ENCODE results near the gene AARSD1.
"Not testable (repeated sequence)": the region's sequence is repeated elsewhere in the genome, so short reads cannot be mapped to it uniquely, and the experiment has no call there.

Gene AARSD1
- 0.11 to 1.0 (median 0.36) reads per million in 18 experiments for total RNA-seq

DNA sequence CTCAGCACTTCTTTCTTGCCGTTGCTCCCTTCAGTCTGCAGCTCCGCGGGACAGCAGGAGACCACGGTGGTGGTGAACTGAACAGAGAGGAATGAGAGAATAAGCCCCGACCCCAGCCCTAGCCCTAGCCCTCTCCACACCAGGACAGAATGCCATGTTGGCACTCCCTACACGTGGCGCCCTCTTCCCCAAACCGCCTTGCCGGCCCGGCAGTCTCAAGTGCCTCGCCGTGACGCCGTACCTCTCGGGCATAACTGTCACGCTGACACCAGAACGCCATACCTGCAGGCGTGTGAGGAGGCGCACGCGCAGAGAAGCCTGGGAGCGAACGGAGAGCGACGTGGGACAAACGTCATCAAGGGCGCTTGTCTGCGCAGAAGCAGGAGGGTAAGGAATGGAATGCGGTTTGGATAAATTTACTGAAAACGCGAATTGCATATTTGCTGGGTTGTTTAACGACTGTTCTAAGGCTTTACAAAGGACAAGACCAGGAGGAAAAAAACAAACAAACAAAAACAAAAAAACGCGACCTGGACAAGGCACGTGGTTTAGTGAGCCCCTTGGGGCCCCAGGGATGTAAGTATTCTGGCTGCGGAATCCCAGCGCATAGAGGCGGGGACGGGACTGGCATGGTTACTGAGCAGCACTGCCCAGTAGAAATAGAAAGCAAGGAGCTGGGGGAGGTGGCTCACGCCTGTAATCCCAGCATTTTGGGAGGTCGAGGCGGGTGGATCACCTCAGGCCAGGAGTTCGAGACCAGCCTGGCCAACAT is at the start of gene AARSD1:
AARSD1 (minus strand) TSS at position 294 of the 772 bp plus-strand sequence; CDS start at position 280, 14 bp downstream.
- peak; percentile 92 to 94 for DNase-seq

- DNase-seq, result no peak
These were observed 49.0 kb upstream of the AARSD1 start for GRCh38 chr17:43013296-43013695.

DNA sequence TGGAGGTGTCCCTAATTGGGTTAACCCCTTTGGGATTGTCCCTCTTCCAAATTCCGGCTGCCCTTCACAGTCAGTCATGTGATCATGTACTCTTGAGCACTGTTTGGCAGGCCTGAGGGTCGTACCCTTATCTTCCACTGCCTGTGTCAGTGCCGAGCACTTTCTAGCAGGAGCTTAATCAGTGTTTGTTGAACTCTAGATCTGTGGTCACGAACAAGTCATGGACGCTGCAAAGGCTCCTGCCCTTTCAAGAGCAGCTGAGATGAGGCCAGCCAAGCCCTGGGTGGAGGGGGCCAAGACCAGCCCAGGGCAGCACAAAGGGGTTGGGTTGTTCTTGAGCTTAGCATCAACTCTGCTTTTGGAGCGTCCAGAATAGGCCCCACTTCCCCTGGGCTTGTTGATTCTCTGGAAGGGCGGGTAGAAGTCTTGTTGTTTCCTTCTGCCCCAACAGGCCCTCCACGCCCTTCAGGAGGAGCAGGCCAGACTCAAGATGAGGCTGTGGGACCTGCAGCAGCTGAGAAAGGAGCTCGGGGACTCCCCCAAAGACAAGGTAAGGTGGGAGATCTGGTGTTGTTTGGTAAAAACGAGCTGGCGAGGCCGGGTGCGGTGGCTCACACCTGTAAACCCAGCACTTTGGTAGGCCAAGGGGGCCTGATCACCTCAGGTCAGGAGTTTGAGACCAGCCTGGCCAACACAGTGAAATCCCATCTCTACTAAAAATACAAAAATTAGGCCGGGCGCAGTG is 47.6 kb upstream of the AARSD1 start:
- no peak for DNase-seq

DNA sequence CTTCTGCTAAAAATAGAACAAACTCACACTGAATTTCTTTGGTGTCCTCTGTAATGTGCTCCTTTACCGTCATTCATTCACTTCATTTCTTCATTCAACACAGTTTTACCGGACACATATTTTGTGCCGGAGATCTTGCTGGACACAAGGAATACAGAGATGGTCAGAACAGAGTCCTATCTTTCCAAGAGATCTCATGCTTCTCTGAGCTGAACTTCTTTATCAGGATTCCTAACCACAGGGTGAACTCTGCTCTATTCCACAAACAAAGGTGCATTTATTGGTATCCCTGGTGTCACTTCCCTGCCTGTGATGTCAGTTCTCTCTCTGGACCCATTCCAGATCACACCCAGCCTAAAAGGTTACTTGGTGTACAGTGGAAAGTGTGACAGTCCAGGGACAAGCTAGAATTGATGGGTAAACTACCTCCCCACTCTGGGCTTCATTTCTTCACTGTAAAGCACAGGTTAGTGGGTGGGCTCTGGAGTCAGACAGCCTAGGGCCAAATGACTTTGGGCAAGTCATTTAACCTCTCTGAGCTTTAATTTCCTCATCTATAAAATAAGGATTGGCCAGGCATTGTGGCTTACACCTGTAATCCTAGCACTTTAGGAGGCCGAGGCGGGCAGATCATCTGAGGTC is 46.5 kb upstream of the AARSD1 start:
- DNase-seq, result no peak

DNA sequence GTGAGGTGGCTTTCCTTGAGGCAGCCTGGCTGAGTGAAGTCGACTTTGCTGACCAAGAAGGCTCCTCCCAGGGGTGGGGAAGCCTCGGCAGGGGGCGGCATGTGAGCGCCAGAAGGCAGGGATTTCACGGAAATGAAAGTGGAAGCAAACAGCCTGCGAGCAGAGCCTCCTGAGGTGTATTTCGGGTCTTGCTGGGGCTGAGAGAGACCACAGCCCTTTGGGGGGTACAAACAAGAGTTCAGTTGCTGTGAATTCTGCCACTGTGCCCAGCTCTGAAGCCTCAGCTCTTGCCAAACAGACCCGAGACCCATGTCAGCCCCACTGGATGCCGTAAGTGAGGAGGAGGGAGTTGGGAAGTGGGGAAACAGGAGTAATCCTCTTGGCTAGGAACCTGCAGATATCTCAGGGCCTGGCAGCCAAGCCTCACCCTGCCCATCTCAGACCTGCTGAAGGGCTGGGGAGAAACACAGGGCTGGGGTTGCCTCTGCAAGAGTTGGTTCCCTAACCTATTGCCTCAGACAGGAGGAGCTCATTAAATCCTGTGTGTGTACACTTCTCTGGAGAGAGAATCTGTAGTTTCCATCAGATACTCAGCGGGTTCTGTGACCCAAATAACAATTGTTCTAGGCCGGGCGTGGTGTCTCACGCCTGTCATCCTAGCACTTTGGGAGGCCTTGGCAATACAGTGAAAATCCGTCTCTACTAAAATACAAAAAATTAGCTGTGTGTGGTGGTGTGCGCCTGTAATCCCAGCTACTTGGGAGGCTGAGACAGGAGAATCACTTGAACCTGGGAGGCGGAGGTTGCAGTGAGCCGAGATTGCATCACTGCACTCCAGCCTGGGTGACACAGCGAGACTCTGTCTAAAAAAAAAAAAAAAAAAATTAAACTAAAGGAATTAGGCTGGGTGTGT is 42.6 kb upstream of the AARSD1 start, which contains the start of gene IFI35:
IFI35 (plus strand) TSS at position 146 of the 913 bp plus-strand sequence; CDS start at position 310, 164 bp downstream.
- DNase-seq, result peak; percentile 77 to 84

DNA sequence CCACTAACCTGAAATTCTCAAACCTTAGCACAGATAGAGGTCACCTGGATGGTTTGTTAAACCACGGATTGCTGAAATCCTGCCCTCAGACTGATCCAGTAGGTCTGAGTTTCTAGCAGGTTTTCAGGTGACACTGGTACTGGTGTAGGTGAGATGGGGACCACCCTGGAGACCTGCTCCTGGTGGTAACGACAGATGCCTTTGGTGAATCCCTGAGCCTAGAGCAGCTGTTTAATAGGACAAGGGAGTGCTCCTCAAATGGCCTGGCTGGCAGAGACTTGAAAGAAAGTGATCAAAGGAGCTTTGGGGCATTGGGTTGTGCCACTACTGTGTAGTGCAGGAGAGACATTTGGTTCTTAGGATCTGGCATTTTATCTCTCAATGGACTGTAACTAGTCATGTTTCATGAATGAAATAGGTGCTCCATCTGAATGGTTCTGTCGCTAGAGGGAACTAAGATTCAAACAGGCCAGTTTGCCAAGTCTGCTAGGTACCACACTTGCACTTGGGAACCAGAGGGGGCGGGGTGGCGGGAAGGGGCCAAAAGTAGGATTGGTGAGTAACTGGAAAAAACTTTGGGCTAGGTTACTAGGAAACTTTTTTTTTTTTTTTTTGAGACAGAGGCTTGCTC is 39.4 kb upstream of the AARSD1 start:
- no peak for DNase-seq

DNA sequence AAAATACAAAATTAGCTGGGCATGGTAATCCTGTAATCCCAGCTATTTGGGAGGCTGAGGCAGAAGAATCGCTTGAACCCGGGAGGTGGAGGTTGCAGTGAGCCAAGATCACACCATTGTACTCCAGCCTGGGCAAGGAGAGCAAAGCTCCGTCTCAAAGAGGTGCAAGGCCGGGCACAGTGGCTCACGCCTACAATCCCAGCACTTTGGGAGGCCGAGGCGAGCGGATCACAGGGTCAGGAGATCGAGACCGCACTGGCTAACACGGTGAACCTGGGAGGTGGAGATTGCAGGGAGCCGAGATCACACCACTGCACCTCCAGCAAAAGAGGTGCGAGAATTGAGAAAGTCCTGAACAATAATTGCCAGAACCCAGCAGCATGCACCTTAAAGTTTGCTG is 36.6 kb upstream of the AARSD1 start:
- not testable (repeated sequence) for DNase-seq

DNA sequence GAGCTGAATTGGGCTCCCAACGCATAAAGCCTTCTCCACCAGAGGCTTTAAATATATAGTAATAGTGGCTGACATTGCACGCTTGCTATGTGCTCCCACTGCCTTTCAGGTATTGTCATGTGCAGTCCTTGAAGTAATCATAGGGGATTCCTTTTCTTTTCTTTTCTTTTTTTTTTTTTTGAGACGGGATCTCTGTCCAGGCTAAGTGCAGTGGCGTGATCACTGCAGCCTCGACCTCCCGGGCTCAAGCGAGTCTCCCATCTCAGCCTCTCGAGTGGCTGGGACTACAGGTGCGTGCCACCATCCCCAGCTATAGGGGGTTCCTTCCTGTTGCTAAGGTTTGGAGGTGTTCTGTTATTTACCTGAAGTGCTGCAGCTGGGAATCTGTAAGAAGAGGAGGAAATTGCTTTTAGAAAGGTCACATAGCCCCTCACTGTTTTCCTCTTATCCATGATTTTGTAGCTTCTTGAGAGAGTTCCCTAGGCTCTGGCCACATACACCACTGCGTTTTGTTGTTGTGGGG is 34.8 kb upstream of the AARSD1 start:
- DNase-seq, result no peak

DNA sequence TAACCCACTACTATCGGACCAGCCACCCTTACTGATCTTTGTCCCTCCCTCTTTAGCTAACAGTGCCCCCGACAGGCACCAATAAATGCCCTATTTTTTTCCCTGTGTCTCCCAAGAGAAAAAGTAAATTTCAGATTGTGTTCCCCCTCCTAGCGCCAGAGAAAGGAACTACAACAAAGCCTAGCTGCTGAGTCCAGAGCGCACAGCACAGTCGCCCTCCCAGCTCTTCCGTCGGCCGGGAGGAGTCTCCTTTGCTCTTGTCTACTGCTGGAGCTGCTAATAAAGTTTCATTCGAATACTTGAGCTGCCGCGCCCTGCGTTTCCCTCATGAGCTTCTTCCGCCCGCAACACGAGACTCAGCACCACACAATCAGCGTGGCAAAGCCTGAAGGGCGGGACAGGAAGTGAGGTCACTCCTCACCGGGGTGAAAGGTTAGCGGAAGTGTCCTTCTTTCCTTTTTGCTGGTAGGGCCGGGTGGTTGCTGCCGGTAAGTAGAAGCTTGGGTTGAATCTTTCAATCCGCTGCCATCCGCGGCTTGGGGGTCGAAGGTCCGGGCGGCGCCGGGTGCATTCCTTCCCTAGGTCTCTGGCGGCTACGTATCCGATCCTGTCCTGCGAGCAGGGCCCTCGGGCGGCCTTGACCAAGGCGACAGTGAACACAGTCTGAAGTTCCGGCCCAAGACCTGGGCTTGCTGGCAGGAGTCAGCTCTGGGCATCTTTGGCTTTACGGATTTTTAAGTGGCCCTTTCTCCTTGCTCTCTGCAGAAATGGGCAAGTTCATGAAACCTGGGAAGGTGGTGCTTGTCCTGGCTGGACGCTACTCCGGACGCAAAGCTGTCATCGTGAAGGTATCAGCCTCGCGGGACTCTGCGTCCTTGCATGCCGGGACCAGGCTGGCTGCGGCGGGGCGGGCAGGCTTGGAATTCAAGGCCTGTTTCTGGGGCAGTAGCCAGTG is 34.0 kb upstream of the AARSD1 start, which contains the start of gene RPL27:
RPL27 (plus strand) TSS at position 436 of the 955 bp plus-strand sequence; CDS start at position 768, 332 bp downstream.
- peak; percentile 100 for DNase-seq

DNA sequence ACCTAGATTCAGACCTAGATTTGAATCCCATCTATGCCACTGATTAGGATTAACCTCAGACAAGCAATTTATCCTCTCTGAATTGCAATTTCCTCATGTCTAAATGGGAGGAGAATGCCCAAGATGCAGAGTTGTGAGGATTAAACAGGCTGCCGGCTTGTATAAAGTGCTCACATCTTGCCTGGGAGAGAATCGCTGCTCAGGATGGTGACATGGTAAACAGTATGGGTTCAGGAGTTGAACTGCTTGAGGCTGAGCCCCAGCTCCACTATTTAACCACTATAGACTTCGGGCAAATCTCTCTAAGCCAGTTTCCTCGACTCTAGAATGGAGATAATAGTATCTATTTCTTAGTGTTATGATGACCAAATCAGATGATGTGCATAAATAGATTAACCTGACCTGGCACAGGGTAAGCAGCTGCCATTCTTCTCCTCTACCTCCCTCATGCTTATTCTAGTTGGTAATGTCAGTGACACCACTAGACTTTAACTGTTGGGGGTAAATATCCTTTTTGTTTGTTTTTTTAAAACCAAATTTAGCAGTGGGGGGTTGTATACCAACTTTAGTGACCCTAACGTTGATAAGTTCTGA is 33.2 kb upstream of the AARSD1 start:
- DNase-seq, result no peak

- DNase-seq, result not testable (repeated sequence)
These were observed 29.7 kb upstream of the AARSD1 start for GRCh38 chr17:42993913-42994312.

DNA sequence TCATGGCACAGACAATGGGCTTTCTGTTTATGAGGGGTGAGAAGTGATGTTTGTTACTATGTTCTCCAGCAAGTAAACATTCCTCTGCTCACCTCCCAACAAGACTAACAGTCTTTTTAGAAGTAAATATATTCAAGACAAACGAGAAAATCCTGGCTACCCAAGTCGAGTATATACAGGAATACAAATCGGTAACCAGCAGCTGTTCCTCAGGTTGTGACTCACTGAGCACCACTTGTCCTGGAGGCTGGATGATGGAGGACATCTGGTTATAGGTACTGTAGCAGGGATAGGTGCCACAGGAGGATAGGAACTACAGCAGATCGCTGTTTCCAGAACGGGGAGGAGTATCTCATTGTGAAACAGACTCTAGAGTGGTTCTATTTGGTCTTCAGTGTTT is 28.6 kb upstream of the AARSD1 start:
- no peak for DNase-seq

DNA sequence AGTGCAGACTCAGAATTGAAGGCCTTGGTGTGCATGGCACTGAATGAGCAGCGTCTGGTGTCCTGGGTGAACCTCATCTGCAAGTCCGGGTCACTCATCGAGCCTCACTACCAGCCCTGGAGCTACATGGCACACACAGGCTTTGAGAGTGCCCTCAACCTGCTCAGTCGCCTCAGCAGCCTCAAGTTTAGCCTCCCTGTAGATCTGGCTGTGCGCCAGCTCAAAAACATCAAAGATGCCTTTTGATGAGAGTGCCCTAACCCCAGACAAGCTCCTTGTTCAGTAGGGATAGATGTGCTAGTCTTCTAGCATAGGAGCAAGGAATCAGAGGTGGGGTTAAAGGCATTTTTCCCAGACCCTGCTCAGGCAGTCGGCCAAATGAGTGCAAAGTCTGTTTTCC is 27.2 kb upstream of the AARSD1 start:
- DNase-seq, result no peak

DNA sequence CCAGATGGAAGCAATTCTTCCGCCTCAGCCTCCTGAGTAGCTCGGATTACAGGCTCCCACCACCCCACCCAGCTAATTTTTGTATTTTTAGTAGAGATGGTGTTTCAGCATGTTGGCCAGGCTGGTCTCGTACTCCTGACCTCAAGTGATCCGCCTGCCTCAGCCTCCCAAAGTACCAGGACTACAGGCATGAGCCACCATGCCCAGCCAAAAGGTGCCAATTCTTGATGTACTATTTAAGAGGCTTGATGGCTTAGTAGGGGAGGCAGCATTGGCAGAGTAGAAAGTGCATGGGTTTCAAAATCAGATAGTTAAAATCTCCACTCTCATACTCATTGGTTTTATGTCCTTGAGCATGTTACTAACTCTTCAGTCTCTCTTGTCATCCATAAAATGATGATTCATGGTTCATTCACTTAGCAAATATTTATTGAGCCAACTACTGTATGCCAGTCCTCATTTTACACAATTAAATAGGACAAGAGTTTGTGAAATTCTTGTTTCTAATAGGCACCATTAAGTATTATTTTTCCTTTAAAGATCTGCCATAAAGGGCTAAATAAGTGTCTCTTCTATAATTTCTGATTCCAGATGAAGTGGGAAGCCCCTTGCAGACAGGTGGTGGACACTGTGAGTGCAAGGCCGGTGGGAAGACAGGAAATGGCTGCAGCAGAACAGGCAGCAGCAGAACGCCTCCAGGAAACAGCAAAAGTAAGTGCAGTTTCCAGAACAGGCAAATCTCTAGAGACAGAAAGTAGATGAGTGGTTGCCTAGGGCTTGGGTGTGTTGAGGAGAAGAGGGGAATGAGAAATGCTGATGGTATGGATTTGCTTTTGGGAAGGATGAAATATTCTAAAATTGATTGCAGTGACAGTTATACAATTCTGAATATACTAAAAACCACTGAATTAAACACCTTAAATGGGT is 25.7 kb upstream of the AARSD1 start:
- no peak for DNase-seq

DNA sequence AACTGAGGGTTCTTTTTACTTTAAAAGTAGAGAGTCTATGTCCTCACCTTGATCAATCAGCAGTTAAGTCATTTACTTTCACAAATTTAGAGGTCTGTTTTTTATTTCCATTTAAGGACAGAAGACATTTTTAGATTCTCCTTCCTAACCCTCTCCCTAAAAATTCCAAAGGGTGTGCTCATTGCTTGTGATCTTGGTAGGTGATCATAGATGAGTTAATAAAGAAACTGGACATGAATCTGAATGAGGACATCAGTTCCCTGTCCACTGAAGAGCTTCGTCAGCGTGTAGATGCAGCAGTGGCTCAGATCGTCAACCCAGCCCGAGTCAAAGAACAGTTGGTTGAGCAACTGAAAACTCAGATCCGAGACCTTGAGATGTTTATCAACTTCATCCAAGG is 24.9 kb upstream of the AARSD1 start:
- no peak for DNase-seq

DNA sequence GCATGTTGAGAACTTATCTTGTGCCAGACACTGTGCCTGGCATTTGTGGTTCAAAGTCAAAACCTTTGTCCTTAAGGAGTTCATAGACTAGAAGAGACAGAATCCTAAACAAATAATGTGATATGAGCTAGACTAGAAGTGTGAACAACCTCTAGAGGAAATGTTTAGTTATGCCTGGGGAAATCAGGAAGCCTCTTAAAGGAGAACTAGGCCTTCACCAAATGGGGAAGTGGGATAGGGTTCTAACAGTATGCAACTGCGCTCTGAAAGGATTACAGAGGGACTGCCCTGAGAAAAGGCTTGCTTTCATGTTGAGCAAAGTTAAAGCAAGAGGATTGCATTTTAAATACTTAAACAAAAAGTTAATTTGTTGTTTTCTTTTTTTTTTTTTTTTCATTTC is 21.0 kb upstream of the AARSD1 start:
- peak; percentile 88 to 90 for DNase-seq

DNA sequence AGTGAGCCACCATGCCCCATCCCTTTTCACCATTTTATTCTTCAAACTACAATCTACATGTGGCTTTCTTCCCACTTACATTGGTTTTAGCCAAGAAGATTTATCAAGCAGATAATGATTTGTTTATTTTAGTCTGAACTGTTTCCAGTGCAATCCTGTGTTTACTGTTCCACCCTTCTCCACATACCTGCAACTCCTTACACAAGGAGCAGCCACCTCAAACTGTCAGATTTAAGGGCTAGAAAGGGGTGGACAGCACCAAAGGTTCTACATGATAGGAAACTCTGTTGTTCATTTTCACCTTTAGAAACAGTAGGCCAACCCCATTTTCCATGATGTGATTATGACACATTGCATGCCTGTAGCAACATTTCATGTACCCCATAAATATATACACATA is 18.0 kb upstream of the AARSD1 start:
- no peak for DNase-seq

- DNase-seq, result peak; percentile 24 to 32
These were observed 16.6 kb upstream of the AARSD1 start for GRCh38 chr17:42980766-42981397.
